Tibial nerve (tissue), 4 donors: ENCODE data around the gene WFS1. TPM values are rescaled to one million over a fixed set of nuclear protein-coding genes. Genes with fewer than 3 reads are reported as not detected.

Experiments
- DNase-seq, 2 donors: peaks; one replicate each; pipeline ENCODE4 v3.0.0-alpha.2; 2019; ENCODE audit warnings: low spot score in 2 of 2
- H3K27ac ChIP-seq, 4 donors: fragments of 200-600 bp; sonication (generic) in 3 of 4; one replicate each; pipeline ENCODE4 v1.5.1; 2017 to 2019; ENCODE audit warnings: mild to moderate bottlenecking in 1 of 4
- H3K27me3 ChIP-seq, 2 donors: fragments of 200-600 bp; sonication (generic) in 1 of 2; one replicate each; pipeline versions ENCODE4 v1.5.1 to v1.6.0; 2017 to 2019
- H3K36me3 ChIP-seq, 3 donors: fragments of 200-600 bp; sonication (generic); one replicate each; pipeline ENCODE4 v1.5.1; 2018 to 2019
- H3K4me1 ChIP-seq, 4 donors: fragments of 200-600 bp; sonication (generic) in 3 of 4; one replicate each; pipeline ENCODE4 v1.5.1; 2017 to 2019
- H3K4me3 ChIP-seq, 4 donors: fragments of 200-600 bp; sonication (generic) in 3 of 4; one replicate each; pipeline ENCODE4 v1.5.1; 2017 to 2019; ENCODE audit warnings: mild to moderate bottlenecking in 1 of 4, moderate library complexity in 1 of 4
- H3K9me3 ChIP-seq, 4 donors: fragments of 200-600 bp; sonication (generic) in 3 of 4; one replicate each; pipeline ENCODE4 v1.5.1; 2017 to 2019
- CTCF ChIP-seq, 5 experiments: fragments of 200-600 bp in 3 of 5; fragments of 450-650 bp in 2 of 5; sonication (generic) in 3 of 5; IDR thresholded peaks; one replicate each; pipeline ENCODE4 v1.5.1; 2016 to 2019; ENCODE audit warnings: antibody characterized with exemption in 5 of 5, mild to moderate bottlenecking in 3 of 5, moderate library complexity in 2 of 5
- EP300 ChIP-seq, 2 donors: sonication (generic); formaldehyde crosslinking; IDR thresholded peaks; one replicate each; pipeline ENCODE4 v1.6.1; 2017; ENCODE audit warnings: antibody characterized with exemption in 2 of 2, mild to moderate bottlenecking in 1 of 2
- POLR2A ChIP-seq, 2 donors: fragments of 450-650 bp; IDR thresholded peaks; one replicate each; pipeline ENCODE4 v1.6.1; 2017; ENCODE audit warnings: antibody characterized with exemption in 2 of 2, mild to moderate bottlenecking in 2 of 2, moderate library complexity in 2 of 2
- WGBS, 2 donors: methylation state at CpG; one replicate each; pipeline ENCODE4 v1.1.5; 2018; 5-methylcytosine and 5-hydroxymethylcytosine counted together
- total RNA-seq, 4 donors: library from RNA; depleted of rRNA; stranded (reverse); fragments of >200 nt; gene quantifications; one replicate each; pipeline ENCODE4 v1.1.0, GENCODE V29; 2016

Gene WFS1
- total RNA-seq, 4 donors from 2014 or later = 52.8 to 125 (median 57.9) TPM

DNA sequence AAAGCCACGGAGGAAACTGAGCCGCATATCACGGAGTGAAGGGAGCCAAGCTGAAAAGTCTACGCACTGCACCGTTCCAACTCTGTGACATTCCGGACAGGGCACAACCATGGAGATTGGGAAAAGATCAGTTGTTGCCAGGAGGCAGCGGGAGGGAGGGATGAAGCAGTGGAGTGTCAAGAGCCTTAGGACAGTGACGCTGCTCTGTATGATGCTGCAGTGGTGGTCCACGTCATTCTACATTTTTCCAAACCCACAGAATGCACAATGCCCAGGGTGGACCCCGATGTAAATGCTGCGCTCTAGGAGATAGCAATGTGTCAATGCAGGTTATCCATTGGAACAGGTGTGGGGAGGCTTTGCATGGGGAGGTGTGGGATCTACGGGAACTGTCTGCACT, 7.5 kb upstream of the WFS1 start:
- Histone ChIP-seq H3K27ac (no peak overlapping the region), H3K36me3 (no peaks in the 10 kb centered on the region), H3K9me3 (no peaks in the 10 kb centered on the region), H3K27me3 (no peaks in the 10 kb centered on the region), H3K4me1 (no peaks in the 10 kb centered on the region), H3K4me3 (no peak overlapping the region)
- TF ChIP-seq POLR2A (IDR thresholded peaks at IDR 0.05) (no peak), CTCF (IDR thresholded peaks at IDR 0.05) (no peak), EP300 (IDR thresholded peaks at IDR 0.05) (no peak)
- WGBS, 2 donors = 85 to 92% methylated on average over 12 of the region's 12 CpGs
- DNase-seq = no peak

- TF ChIP-seq POLR2A (IDR thresholded peaks at IDR 0.05) (no peak), EP300 (IDR thresholded peaks at IDR 0.05) (no peak), CTCF (IDR thresholded peaks at IDR 0.05) (no peak)
- H3K27ac ChIP-seq = no peak overlapping the region
- H3K9me3 ChIP-seq = no peaks in the 10 kb centered on the region
- DNase-seq = no peak
- H3K36me3 ChIP-seq = no peaks in the 10 kb centered on the region
- H3K27me3 ChIP-seq = no peaks in the 10 kb centered on the region
- no peaks in the 10 kb centered on the region for H3K4me1 ChIP-seq
- WGBS, 2 donors = 64 to 79% methylated on average over 10 of the region's 10 CpGs
- no peak overlapping the region for H3K4me3 ChIP-seq
Measured at GRCh38 chr4:6262847-6263487, 6.7 kb upstream of the WFS1 start.

DNA sequence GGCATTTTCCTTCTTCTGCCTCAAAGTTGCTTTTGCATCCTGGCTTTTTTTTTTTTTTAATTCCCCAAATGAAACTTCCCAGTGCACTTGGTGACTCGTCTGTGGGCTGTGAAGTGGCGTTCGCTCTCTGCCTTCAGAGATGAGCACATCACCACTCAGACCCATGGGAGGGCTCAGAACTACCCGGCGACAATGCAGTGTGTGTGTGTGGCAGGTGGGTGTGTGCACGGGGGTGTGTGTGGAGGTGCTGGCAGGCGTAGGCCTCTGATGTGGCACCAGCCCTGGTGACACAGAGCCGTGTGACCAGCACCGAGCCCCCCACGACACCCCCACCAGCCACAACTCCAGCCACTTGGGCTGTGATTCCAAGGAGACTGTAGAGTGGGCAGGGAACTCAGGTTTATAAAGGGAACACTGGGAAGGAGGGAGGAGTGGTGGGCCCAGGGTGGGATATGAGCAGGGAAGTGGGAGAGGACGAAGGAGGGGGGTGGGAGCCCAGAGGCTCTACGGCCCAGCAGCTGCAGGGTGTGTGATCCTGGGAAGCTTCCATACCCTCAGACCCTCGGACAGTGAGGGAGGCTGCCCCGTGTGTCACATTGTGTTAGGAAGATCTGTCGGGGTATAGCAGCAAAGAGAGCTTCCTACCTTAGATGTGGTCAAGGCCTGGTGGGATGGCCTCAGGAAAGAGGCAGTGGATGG, 6.0 kb upstream of the WFS1 start:
- H3K36me3 ChIP-seq = no peaks in the 10 kb centered on the region
- WGBS, 2 donors = 59 to 68% methylated on average over 15 of the region's 15 CpGs
- H3K9me3 ChIP-seq = no peaks in the 10 kb centered on the region
- H3K4me3 ChIP-seq = no peak overlapping the region
- TF ChIP-seq EP300 (IDR thresholded peaks at IDR 0.05) (no peak), CTCF (IDR thresholded peaks at IDR 0.05) (no peak)
- no peak for DNase-seq
- no peaks in the 10 kb centered on the region for H3K27me3 ChIP-seq
- peaks cover 0 to under 1% (median 0%) of the 10 kb centered on the region in 4 donors for H3K4me1 ChIP-seq
- H3K27ac ChIP-seq = no peak overlapping the region

DNA sequence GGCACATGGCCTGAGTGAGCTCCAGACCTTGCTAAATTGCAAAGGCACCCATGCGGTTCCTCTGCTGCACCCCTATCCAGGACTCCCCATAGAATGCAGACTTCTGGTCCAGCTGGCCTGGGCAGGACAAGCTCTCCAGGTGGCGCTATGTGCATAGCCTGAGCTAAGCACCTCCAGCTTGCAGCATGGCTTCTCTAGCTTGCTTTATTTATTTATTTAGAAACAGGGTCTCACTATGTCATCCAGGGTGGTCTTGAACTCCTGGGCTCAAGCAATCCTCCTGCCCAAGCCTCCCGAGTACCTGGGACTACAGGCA, 5.5 kb upstream of the WFS1 start:
- TF ChIP-seq CTCF (IDR thresholded peaks at IDR 0.05) = peak in 1 of 5 experiments; percentile 32
- TF ChIP-seq EP300 (IDR thresholded peaks at IDR 0.05) = no peak
- no peak for TF ChIP-seq POLR2A (IDR thresholded peaks at IDR 0.05)
- Histone ChIP-seq H3K27ac (no peak overlapping the region), H3K9me3 (no peaks in the 10 kb centered on the region), H3K4me3 (no peak overlapping the region), H3K4me1 (peaks cover 0 to 5% (median 0%) of the 10 kb centered on the region in 4 donors), H3K27me3 (no peaks in the 10 kb centered on the region), H3K36me3 (no peaks in the 10 kb centered on the region)
- 71 to 82% methylated on average over 3 of the region's 3 CpGs for WGBS, 2 donors
- DNase-seq = no peak

DNA sequence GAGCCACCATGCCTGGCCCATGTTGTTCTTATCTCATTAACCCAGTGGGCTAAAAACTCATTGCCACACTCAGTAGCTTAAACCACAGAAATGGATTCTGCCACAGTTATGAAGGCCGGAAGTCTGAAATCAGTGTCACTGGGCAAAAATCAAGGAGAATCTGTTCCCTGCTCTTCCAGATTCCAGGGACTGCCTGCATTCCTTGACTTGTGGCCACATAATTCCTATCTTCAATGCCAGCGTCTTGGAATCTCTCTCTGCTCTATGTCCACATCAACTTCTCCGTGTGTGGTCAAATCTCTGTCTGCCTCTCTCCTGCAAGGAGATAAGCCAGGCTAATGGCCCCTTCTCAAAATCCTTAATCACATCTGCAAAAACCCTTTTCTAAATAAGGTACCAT, 4.1 kb upstream of the WFS1 start:
- H3K4me1 ChIP-seq = peaks cover 0 to 7% (median 3%) of the 10 kb centered on the region in 4 donors
- H3K27ac ChIP-seq = no peak overlapping the region
- H3K27me3 ChIP-seq = no peaks in the 10 kb centered on the region
- no peak overlapping the region for H3K4me3 ChIP-seq
- TF ChIP-seq POLR2A (IDR thresholded peaks at IDR 0.05) = no peak
- TF ChIP-seq CTCF (IDR thresholded peaks at IDR 0.05) = no peak
- TF ChIP-seq EP300 (IDR thresholded peaks at IDR 0.05) = no peak
- WGBS, 2 donors = 72 to 82% methylated on average over 3 of the region's 3 CpGs
- H3K9me3 ChIP-seq = no peaks in the 10 kb centered on the region
- no peak for DNase-seq
- no peaks in the 10 kb centered on the region for H3K36me3 ChIP-seq
